HepG2 (cell line): ENCODE results near the gene PDZK1. TPM values are rescaled to one million over a fixed set of nuclear protein-coding genes. Genes with fewer than 3 reads are reported as not detected.
A peak's percentile ranks its signal among the peaks of the same experiment; 100 is the strongest.

Source experiments
- ATF5 ChIP-seq: sonication (generic); formaldehyde crosslinking; IDR thresholded peaks from 2 replicates; pipeline ENCODE4 v1.4.0; 2020; ENCODE audit warnings: mild to moderate bottlenecking, low read depth, missing genetic modification reagents
- BCL3 ChIP-seq: sonication (generic); formaldehyde crosslinking; IDR thresholded peaks from 2 replicates; pipeline ENCODE4 v1.5.1; 2020; ENCODE audit warnings: mild to moderate bottlenecking, missing genetic modification reagents, moderate library complexity
- GLI4 ChIP-seq: sonication (generic); formaldehyde crosslinking; IDR thresholded peaks from 2 replicates; pipeline ENCODE4 v1.5.1; 2020; ENCODE audit warnings: missing genetic modification reagents, mild to moderate bottlenecking, moderate library complexity, borderline replicate concordance
- HNF1B ChIP-seq: sonication (generic); formaldehyde crosslinking; IDR thresholded peaks from 2 replicates; pipeline ENCODE4 v1.5.1; 2020; ENCODE audit warnings: mild to moderate bottlenecking, moderate library complexity, missing genetic modification reagents
- HOXA5 ChIP-seq: sonication (generic); formaldehyde crosslinking; IDR thresholded peaks from 2 replicates; pipeline ENCODE4 v1.4.0; 2020; ENCODE audit warnings: missing genetic modification reagents
- IKZF1 ChIP-seq: fragments of 450-650 bp; IDR thresholded peaks from 2 replicates; pipeline ENCODE4 v1.7.1; 2016
- KDM5B ChIP-seq: sonication (generic); formaldehyde crosslinking; IDR thresholded peaks from 2 replicates; pipeline ENCODE4 v1.4.0; 2020; ENCODE audit warnings: missing genetic modification reagents, mild to moderate bottlenecking, borderline replicate concordance
- MAFK ChIP-seq, 2 experiments: IDR thresholded peaks in 1 of 2; conservative IDR thresholded peaks in 1 of 2; 2 replicates each; pipeline ENCODE4 v1.6.1; 2011; ENCODE audit warnings: improper control_type of control experiment in 2 of 2, low read length in 2 of 2
- PAXIP1 ChIP-seq: sonication (generic); formaldehyde crosslinking; conservative IDR thresholded peaks from 2 replicates; pipeline ENCODE4 v1.4.0; 2020; ENCODE audit warnings: mild to moderate bottlenecking, missing genetic modification reagents, moderate library complexity
- TAF1 ChIP-seq: sonication (generic); formaldehyde crosslinking; IDR thresholded peaks from 2 replicates; pipeline ENCODE4 v1.4.0; 2020; ENCODE audit warnings: missing genetic modification reagents
- USF2 ChIP-seq, 2 experiments: sonication (generic) in 1 of 2; formaldehyde crosslinking in 1 of 2; IDR thresholded peaks; 2 replicates each; pipeline versions ENCODE4 v1.5.1 to v1.6.1; 2011 to 2020; ENCODE audit warnings: borderline replicate concordance in 1 of 2, low read depth in 1 of 2, low read length in 1 of 2, mild to moderate bottlenecking in 1 of 2, missing genetic modification reagents in 1 of 2, moderate library complexity in 1 of 2
- ZNF44 ChIP-seq: sonication (generic); formaldehyde crosslinking; IDR thresholded peaks from 2 replicates; pipeline ENCODE4 v1.5.1; 2020; ENCODE audit warnings: mild to moderate bottlenecking, missing genetic modification reagents
- polyA plus RNA-seq, 8 experiments: library from polyadenylated mRNA; depleted of rRNA in 3 of 8; stranded (reverse) in 7 of 8; unstranded in 1 of 8; fragments of >200 nt; fragmentation: Illumina TruSeq in 4 of 8; extraction: Trizol in 4 of 8; gene quantifications; 2 replicates each; pipeline versions ENCODE4 v1.2.1 to v1.2.3, GENCODE V29; 2011 to 2016; ENCODE audit warnings: low read depth in 4 of 8, missing spikeins in 1 of 8, mixed read lengths in 1 of 8; ENCODE audit not compliant: insufficient read depth in 1 of 8
- total RNA-seq, 5 experiments: library from RNA; depleted of rRNA; stranded (reverse); fragments of >200 nt; fragmentation: Illumina TruSeq; extraction: Trizol; gene quantifications; 2 replicates each; pipeline ENCODE4 v1.2.3, GENCODE V29; 2016; ENCODE audit warnings: low read depth in 1 of 5

Gene PDZK1
- total and polyA plus RNA-seq, 2 of the 13 experiments (the other 11 are each of a cell fraction or from before 2014, with no cell fraction given): 16.2 to 46.4 TPM

GRCh38 chr1:145720878-145721671, 13.9 kb upstream of the PDZK1 start (continued):
- TF ChIP-seq BCL3 (CRISPR knock-in tag) (0 out of 2 replicates have a peak, but pooled peaks have one; percentile 15), ZNF44 (CRISPR knock-in tag) (0 out of 2 replicates have a peak, but pooled peaks have one; percentile 11), PAXIP1 (CRISPR knock-in tag) (0 out of 2 replicates have a peak, but pooled peaks have one; percentile 31), MAFK (conservative IDR thresholded peaks at IDR 0.05 in 1 of 2, IDR thresholded peaks at IDR 0.05 in 1 of 2; ENCODE audit: low read length in 2 of 2) (no peak), USF2 (IDR thresholded peaks at IDR 0.05; ENCODE audit: low read depth, low read length) (no peak), USF2 (CRISPR knock-in tag; IDR thresholded peaks at IDR 0.05; ENCODE audit: borderline replicate concordance) (no peak), HNF1B (CRISPR knock-in tag) (peak; percentile 76), KDM5B (peak; percentile 43; the same call in 1 of the 2 replicates), ATF5 (CRISPR knock-in tag) (no peak), IKZF1 (no peak), HOXA5 (CRISPR knock-in tag) (no peak), TAF1 (CRISPR knock-in tag) (no peak), GLI4 (CRISPR knock-in tag) (no peak)
